OCI-LY3 (cell line): Measurements from ENCODE around the gene MAN1A2.

Experiments used
- EZH2phosphoT487 ChIP-seq: fragments of 200-600 bp; shearing (Covaris generic); IDR thresholded peaks from 2 replicates; pipeline ENCODE4 v1.6.1; 2018; ENCODE audit warnings: antibody characterized with exemption, mixed run types, low read depth
- TF ChIP-seq, protein P1 (sequence below): fragments of 200-600, 300-600 bp; sonication (generic); IDR thresholded peaks from 2 replicates; pipeline ENCODE4 v1.5.1; 2014; ENCODE audit warnings: antibody characterized with exemption, low read length, low read depth

DNA sequence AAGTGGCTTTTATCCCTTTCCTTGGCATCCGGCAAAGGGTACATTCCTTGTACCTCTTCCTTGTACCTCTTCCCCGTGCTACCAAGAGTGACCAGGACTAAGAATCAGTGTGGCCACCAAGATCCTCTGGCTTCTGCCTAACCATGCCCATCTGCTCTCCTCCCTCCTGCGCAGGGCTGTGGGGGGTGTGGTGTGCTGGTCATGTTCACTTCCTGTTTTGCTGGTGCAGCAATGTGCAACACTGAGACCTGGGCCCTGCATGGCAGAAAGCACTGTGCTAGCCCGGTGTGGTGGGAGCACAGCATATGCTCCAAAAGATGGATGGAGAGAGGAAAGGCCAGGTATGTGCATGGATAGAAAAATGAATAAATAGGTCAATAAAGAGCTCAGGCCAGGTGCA is 205.3 kb downstream of the MAN1A2 start:
- TF ChIP-seq, protein P1, sequence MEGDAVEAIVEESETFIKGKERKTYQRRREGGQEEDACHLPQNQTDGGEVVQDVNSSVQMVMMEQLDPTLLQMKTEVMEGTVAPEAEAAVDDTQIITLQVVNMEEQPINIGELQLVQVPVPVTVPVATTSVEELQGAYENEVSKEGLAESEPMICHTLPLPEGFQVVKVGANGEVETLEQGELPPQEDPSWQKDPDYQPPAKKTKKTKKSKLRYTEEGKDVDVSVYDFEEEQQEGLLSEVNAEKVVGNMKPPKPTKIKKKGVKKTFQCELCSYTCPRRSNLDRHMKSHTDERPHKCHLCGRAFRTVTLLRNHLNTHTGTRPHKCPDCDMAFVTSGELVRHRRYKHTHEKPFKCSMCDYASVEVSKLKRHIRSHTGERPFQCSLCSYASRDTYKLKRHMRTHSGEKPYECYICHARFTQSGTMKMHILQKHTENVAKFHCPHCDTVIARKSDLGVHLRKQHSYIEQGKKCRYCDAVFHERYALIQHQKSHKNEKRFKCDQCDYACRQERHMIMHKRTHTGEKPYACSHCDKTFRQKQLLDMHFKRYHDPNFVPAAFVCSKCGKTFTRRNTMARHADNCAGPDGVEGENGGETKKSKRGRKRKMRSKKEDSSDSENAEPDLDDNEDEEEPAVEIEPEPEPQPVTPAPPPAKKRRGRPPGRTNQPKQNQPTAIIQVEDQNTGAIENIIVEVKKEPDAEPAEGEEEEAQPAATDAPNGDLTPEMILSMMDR: no peak
- TF ChIP-seq EZH2phosphoT487: no peak
